Measurements from ENCODE around the gene TSPAN7. TPM values are rescaled to one million over a fixed set of nuclear protein-coding genes. Genes with fewer than 3 reads are reported as not detected.

The TSPAN7 gene
- total and polyA plus RNA-seq, 9 donors, result 70.0 to 132 (median 106) TPM

GRCh38 chrX:38636949-38637819, 75.8 kb downstream of the TSPAN7 start:
- H3K4me1 ChIP-seq (ENCODE audit: control insufficient read depth, insufficient read depth, low read length), result peaks cover 7% of the 10 kb centered on the region
- no peaks in the 10 kb centered on the region for H3K9me3 ChIP-seq (replicated peaks; ENCODE audit: control insufficient read depth, low read depth, low read length)
- WGBS (ENCODE audit: insufficient coverage), result no CpG with 5 or more reads among the region's 8 CpGs
- no peak overlapping the region for H3K27ac ChIP-seq (ENCODE audit: low read length)
- no peak overlapping the region for H3K4me3 ChIP-seq (ENCODE audit: low read length)
- peak; percentile 28 for DNase-seq
- peaks cover 10% of the 10 kb centered on the region for H3K27me3 ChIP-seq (ENCODE audit: control insufficient read depth, insufficient read depth, low read length)
- H3K36me3 ChIP-seq (ENCODE audit: control insufficient read depth, insufficient read depth, low read length), result no peaks in the 10 kb centered on the region

- no peak for DNase-seq
- WGBS (ENCODE audit: insufficient coverage), result 76% methylated on average over 2 of the region's 5 CpGs
Observed at GRCh38 chrX:38638952-38639529, 77.7 kb downstream of the TSPAN7 start.

GRCh38 chrX:38639730-38640129, 78.4 kb downstream of the TSPAN7 start:
- Histone ChIP-seq H3K36me3 (ENCODE audit: control insufficient read depth, insufficient read depth, low read length) (no peaks in the 10 kb centered on the region), H3K4me1 (ENCODE audit: control insufficient read depth, insufficient read depth, low read length) (peaks cover 7% of the 10 kb centered on the region), H3K27ac (ENCODE audit: low read length) (no peak overlapping the region), H3K9me3 (replicated peaks; ENCODE audit: control insufficient read depth, low read depth, low read length) (no peaks in the 10 kb centered on the region), H3K27me3 (ENCODE audit: control insufficient read depth, insufficient read depth, low read length) (peaks cover 8% of the 10 kb centered on the region), H3K4me3 (ENCODE audit: low read length) (no peak overlapping the region)
- no peak for DNase-seq

More at GRCh38 chrX:38638952-38639529, 77.7 kb downstream of the TSPAN7 start:
- Histone ChIP-seq H3K27ac (ENCODE audit: low read length) (no peak overlapping the region), H3K27me3 (ENCODE audit: control insufficient read depth, insufficient read depth, low read length) (peaks cover 10% of the 10 kb centered on the region), H3K4me1 (ENCODE audit: control insufficient read depth, insufficient read depth, low read length) (peaks cover 7% of the 10 kb centered on the region), H3K9me3 (replicated peaks; ENCODE audit: control insufficient read depth, low read depth, low read length) (no peaks in the 10 kb centered on the region), H3K36me3 (ENCODE audit: control insufficient read depth, insufficient read depth, low read length) (no peaks in the 10 kb centered on the region), H3K4me3 (ENCODE audit: low read length) (no peak overlapping the region)

- H3K27ac ChIP-seq (ENCODE audit: low read length), result no peak overlapping the region
- no peak overlapping the region for H3K4me3 ChIP-seq (ENCODE audit: low read length)
- WGBS (ENCODE audit: insufficient coverage), result 42% methylated on average over 2 of the region's 5 CpGs
- DNase-seq, result no peak
- H3K27me3 ChIP-seq (ENCODE audit: control insufficient read depth, insufficient read depth, low read length), result peaks cover 12% of the 10 kb centered on the region
- no peaks in the 10 kb centered on the region for H3K36me3 ChIP-seq (ENCODE audit: control insufficient read depth, insufficient read depth, low read length)
- peaks cover 7% of the 10 kb centered on the region for H3K4me1 ChIP-seq (ENCODE audit: control insufficient read depth, insufficient read depth, low read length)
- H3K9me3 ChIP-seq (replicated peaks; ENCODE audit: control insufficient read depth, low read depth, low read length), result no peaks in the 10 kb centered on the region
Observed at GRCh38 chrX:38641197-38641596, 79.9 kb downstream of the TSPAN7 start.

- no peak for DNase-seq
- Histone ChIP-seq H3K27ac (ENCODE audit: low read length) (no peak overlapping the region), H3K4me1 (ENCODE audit: control insufficient read depth, insufficient read depth, low read length) (no peaks in the 10 kb centered on the region), H3K36me3 (ENCODE audit: control insufficient read depth, insufficient read depth, low read length) (no peaks in the 10 kb centered on the region), H3K9me3 (replicated peaks; ENCODE audit: control insufficient read depth, low read depth, low read length) (no peaks in the 10 kb centered on the region), H3K4me3 (ENCODE audit: low read length) (no peak overlapping the region), H3K27me3 (ENCODE audit: control insufficient read depth, insufficient read depth, low read length) (peaks cover 6% of the 10 kb centered on the region)
- no CpG with 5 or more reads among the region's 1 CpG for WGBS (ENCODE audit: insufficient coverage)
Observed at GRCh38 chrX:38643903-38644302, 82.6 kb downstream of the TSPAN7 start.

- DNase-seq, result no peak
- Histone ChIP-seq H3K27ac (ENCODE audit: low read length) (no peak overlapping the region), H3K36me3 (ENCODE audit: control insufficient read depth, insufficient read depth, low read length) (no peaks in the 10 kb centered on the region), H3K4me1 (ENCODE audit: control insufficient read depth, insufficient read depth, low read length) (peaks cover 4% of the 10 kb centered on the region), H3K27me3 (ENCODE audit: control insufficient read depth, insufficient read depth, low read length) (peaks cover 17% of the 10 kb centered on the region), H3K9me3 (replicated peaks; ENCODE audit: control insufficient read depth, low read depth, low read length) (no peaks in the 10 kb centered on the region), H3K4me3 (ENCODE audit: low read length) (no peak overlapping the region)
- WGBS (ENCODE audit: insufficient coverage), result 50% methylated on average over 2 of the region's 2 CpGs
Observed at GRCh38 chrX:38646129-38646528, 84.8 kb downstream of the TSPAN7 start.

- DNase-seq, result no peak
- H3K36me3 ChIP-seq (ENCODE audit: control insufficient read depth, insufficient read depth, low read length), result no peaks in the 10 kb centered on the region
- WGBS (ENCODE audit: insufficient coverage), result no CpG with 5 or more reads among the region's 1 CpG
- H3K4me1 ChIP-seq (ENCODE audit: control insufficient read depth, insufficient read depth, low read length), result peaks cover 4% of the 10 kb centered on the region
- peaks cover 20% of the 10 kb centered on the region for H3K27me3 ChIP-seq (ENCODE audit: control insufficient read depth, insufficient read depth, low read length)
- H3K9me3 ChIP-seq (replicated peaks; ENCODE audit: control insufficient read depth, low read depth, low read length), result no peaks in the 10 kb centered on the region
- no peak overlapping the region for H3K27ac ChIP-seq (ENCODE audit: low read length)
- no peak overlapping the region for H3K4me3 ChIP-seq (ENCODE audit: low read length)
Observed at GRCh38 chrX:38649221-38649620, 87.9 kb downstream of the TSPAN7 start.

GRCh38 chrX:38649674-38650647, 88.6 kb downstream of the TSPAN7 start:
- Histone ChIP-seq H3K4me3 (ENCODE audit: low read length) (no peak overlapping the region), H3K27me3 (ENCODE audit: control insufficient read depth, insufficient read depth, low read length) (peaks cover 20% of the 10 kb centered on the region), H3K4me1 (ENCODE audit: control insufficient read depth, insufficient read depth, low read length) (peaks cover 4% of the 10 kb centered on the region), H3K9me3 (replicated peaks; ENCODE audit: control insufficient read depth, low read depth, low read length) (no peaks in the 10 kb centered on the region), H3K36me3 (ENCODE audit: control insufficient read depth, insufficient read depth, low read length) (no peaks in the 10 kb centered on the region), H3K27ac (ENCODE audit: low read length) (no peak overlapping the region)
- no peak for DNase-seq
- 84% methylated on average over 3 of the region's 6 CpGs for WGBS (ENCODE audit: insufficient coverage)

- no peak overlapping the region for H3K27ac ChIP-seq (ENCODE audit: low read length)
- DNase-seq, result no peak
Observed at GRCh38 chrX:38651625-38652601, 90.6 kb downstream of the TSPAN7 start.

More at GRCh38 chrX:38651625-38652601, 90.6 kb downstream of the TSPAN7 start:
- Histone ChIP-seq H3K36me3 (ENCODE audit: control insufficient read depth, insufficient read depth, low read length) (no peaks in the 10 kb centered on the region), H3K27me3 (ENCODE audit: control insufficient read depth, insufficient read depth, low read length) (peaks cover 17% of the 10 kb centered on the region), H3K4me1 (ENCODE audit: control insufficient read depth, insufficient read depth, low read length) (peaks cover 4% of the 10 kb centered on the region), H3K9me3 (replicated peaks; ENCODE audit: control insufficient read depth, low read depth, low read length) (no peaks in the 10 kb centered on the region), H3K4me3 (ENCODE audit: low read length) (no peak overlapping the region)
- 100% methylated on average over 1 of the region's 2 CpGs for WGBS (ENCODE audit: insufficient coverage)
